Common myeloid progenitor, CD34-positive (primary cell): ENCODE data around the gene DOK5.
"Not testable (repeated sequence)": the region's sequence is repeated elsewhere in the genome, so short reads cannot be mapped to it uniquely, and the experiment has no call there.

Experiments
- CTCF ChIA-PET: fragments of 350-600 bp; sonication (Branson Sonifier 250); formaldehyde crosslinking; loops from one replicate; lab custom pipeline; 2021; ENCODE audit warnings: antibody characterized with exemption; lab: Charles Lee
- POLR2A ChIA-PET: fragments of 350-600 bp; sonication (Branson Sonifier 250); formaldehyde crosslinking; loops from one replicate; lab custom pipeline; 2021; ENCODE audit warnings: antibody characterized with exemption; lab: Charles Lee
- DNase-seq, 3 donors: peaks; one replicate each; pipeline versions ENCODE4 v3.0.0 to v3.0.0-alpha.2; 2013
- H3K27ac ChIP-seq, 2 experiments: 1 replicate in 1 of 2; 2 replicates in 1 of 2; pipeline ENCODE4 v1.7.0; 2013; ENCODE audit warnings: inconsistent platforms in 2 of 2, low read length in 2 of 2, mild to moderate bottlenecking in 2 of 2, low read depth in 1 of 2, moderate library complexity in 1 of 2; ENCODE audit not compliant: severe bottlenecking in 2 of 2, insufficient read depth in 1 of 2, poor library complexity in 1 of 2
- H3K27me3 ChIP-seq, 5 experiments: replicated peaks in 2 of 5; 1 replicate in 3 of 5; 2 replicates in 2 of 5; pipeline versions ENCODE4 v1.6.1 to v1.7.0; 2013; ENCODE audit warnings: low read length in 4 of 5, mild to moderate bottlenecking in 2 of 5, moderate library complexity in 2 of 5, inconsistent platforms in 1 of 5; ENCODE audit not compliant: insufficient read depth in 5 of 5, control insufficient read depth in 4 of 5
- H3K36me3 ChIP-seq, 4 experiments: 1 replicate in 2 of 4; 2 replicates in 2 of 4; pipeline versions ENCODE4 v1.6.1 to v1.7.0; 2013; ENCODE audit warnings: low read length in 3 of 4, control low read depth in 1 of 4, mild to moderate bottlenecking in 1 of 4; ENCODE audit not compliant: control insufficient read depth in 4 of 4, insufficient read depth in 4 of 4
- H3K4me1 ChIP-seq, 4 experiments: 1 replicate in 3 of 4; 2 replicates in 1 of 4; pipeline versions ENCODE4 v1.6.1 to v1.7.1; 2013; ENCODE audit warnings: low read length in 3 of 4, mild to moderate bottlenecking in 3 of 4, control low read depth in 1 of 4, inconsistent platforms in 1 of 4, moderate library complexity in 1 of 4; ENCODE audit not compliant: control insufficient read depth in 4 of 4, insufficient read depth in 4 of 4; ENCODE audit errors: control extremely low read depth in 1 of 4
- H3K4me3 ChIP-seq, 7 experiments: 1 replicate in 4 of 7; 2 replicates in 3 of 7; pipeline versions ENCODE4 v1.5.1 to v1.7.0; 2013; ENCODE audit warnings: mild to moderate bottlenecking in 7 of 7, low read length in 6 of 7, moderate library complexity in 6 of 7, inconsistent platforms in 2 of 7, low read depth in 2 of 7, control low read depth in 1 of 7; ENCODE audit not compliant: insufficient read depth in 4 of 7, control insufficient read depth in 1 of 7; ENCODE audit errors: extremely low read depth in 1 of 7
- H3K9me3 ChIP-seq, 5 experiments: 1 replicate in 4 of 5; 2 replicates in 1 of 5; pipeline versions ENCODE4 v1.6.1 to v1.7.1; 2013; ENCODE audit warnings: low read length in 4 of 5, mild to moderate bottlenecking in 2 of 5, inconsistent platforms in 1 of 5, low read depth in 1 of 5, moderate library complexity in 1 of 5; ENCODE audit not compliant: control insufficient read depth in 4 of 5, insufficient read depth in 2 of 5; ENCODE audit errors: control extremely low read depth in 1 of 5
- WGBS: methylation state at CpG from one replicate; pipeline ENCODE4 v1.1.5; 2013; ENCODE audit not compliant: insufficient coverage; 5-methylcytosine and 5-hydroxymethylcytosine counted together

DOK5 gene

GRCh38 chr20:54435015-54435414, 40.4 kb upstream of the DOK5 start:
- H3K9me3 ChIP-seq, result no peaks in the 10 kb centered on the region
- no peak for DNase-seq
- 97% methylated on average over 3 of the region's 3 CpGs for WGBS
- H3K4me1 ChIP-seq, result no peaks in the 10 kb centered on the region
- no peaks in the 10 kb centered on the region for H3K27me3 ChIP-seq
- no peak overlapping the region for H3K27ac ChIP-seq
- H3K36me3 ChIP-seq, result no peaks in the 10 kb centered on the region
- H3K4me3 ChIP-seq, result no peak overlapping the region
- ChIA-PET CTCF (no interaction called here), POLR2A (no interaction called here)

- H3K4me3 ChIP-seq, DNase-seq, H3K9me3 ChIP-seq, H3K36me3 ChIP-seq, H3K27me3 ChIP-seq, CTCF ChIA-PET, POLR2A ChIA-PET, H3K27ac ChIP-seq, H3K4me1 ChIP-seq: not testable (repeated sequence)
- WGBS, result 100% methylated on average over 4 of the region's 8 CpGs
Measured at GRCh38 chr20:54436410-54436809, 39.0 kb upstream of the DOK5 start.

- POLR2A ChIA-PET, result no interaction called here
- H3K27me3 ChIP-seq, result peaks cover 0 to 2% (median 0%) of the 10 kb centered on the region in 5 experiments
- H3K4me1 ChIP-seq, result no peaks in the 10 kb centered on the region
- DNase-seq, result no peak
- H3K36me3 ChIP-seq, result no peaks in the 10 kb centered on the region
- peaks cover 0 to 1% (median 0%) of the 10 kb centered on the region in 5 experiments for H3K9me3 ChIP-seq
- no peak overlapping the region for H3K4me3 ChIP-seq
- whole genome bisulfite sequencing, result 97% methylated on average over 5 of the region's 5 CpGs
- CTCF ChIA-PET, result no interaction called here
- H3K27ac ChIP-seq, result no peak overlapping the region
Measured at GRCh38 chr20:54438166-54438565, 37.2 kb upstream of the DOK5 start.

DNA sequence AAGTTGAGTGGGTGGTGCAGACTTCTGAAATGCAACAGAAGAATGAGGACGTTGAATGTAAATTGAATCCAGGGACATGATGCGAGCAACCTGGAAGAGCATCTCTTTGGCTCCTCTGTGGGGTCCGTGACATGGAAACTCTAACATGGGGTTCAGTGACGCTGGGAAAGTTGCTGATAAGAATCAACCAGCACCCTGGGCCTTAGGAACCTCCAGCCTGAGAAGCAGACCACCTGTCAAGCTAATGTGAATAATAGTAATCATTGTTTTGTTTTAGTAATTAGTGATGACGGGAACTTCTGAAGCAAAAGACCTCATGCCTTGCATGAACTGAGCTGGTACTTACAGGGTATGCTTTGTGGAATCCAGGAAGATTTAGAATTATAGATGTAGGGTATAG, 25.2 kb upstream of the DOK5 start:
- CTCF ChIA-PET, result no interaction called here
- H3K27ac ChIP-seq, result no peak overlapping the region
- H3K9me3 ChIP-seq, result peaks cover 0 to 4% (median 0%) of the 10 kb centered on the region in 5 experiments
- H3K4me1 ChIP-seq, result no peaks in the 10 kb centered on the region
- WGBS, result 86% methylated on average over 5 of the region's 5 CpGs
- no peaks in the 10 kb centered on the region for H3K36me3 ChIP-seq
- POLR2A ChIA-PET, result no interaction called here
- no peak for DNase-seq
- H3K4me3 ChIP-seq, result no peak overlapping the region
- H3K27me3 ChIP-seq, result peaks cover 0 to 9% (median 2%) of the 10 kb centered on the region in 5 experiments

DNA sequence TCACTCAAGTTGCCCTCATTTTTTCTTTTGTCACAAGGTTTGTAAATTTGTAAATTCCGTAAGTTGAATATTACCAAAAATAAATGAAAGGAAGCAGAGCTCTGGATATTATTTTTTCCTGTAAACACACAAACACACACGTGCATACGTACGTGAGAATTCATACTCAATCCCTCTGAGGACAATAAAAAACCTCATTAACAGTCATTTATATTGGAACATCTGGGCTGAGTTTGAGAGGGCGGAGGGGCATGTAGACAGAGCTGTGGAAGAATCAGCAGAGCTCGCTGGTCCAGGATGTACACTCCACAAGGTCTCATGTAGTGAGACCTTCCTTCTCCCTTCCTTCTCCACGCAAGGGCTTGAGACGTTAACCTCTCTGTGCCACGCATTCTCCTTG, 24.2 kb upstream of the DOK5 start:
- Histone ChIP-seq H3K27me3 (peaks cover 0 to 9% (median 0%) of the 10 kb centered on the region in 5 experiments), H3K36me3 (no peaks in the 10 kb centered on the region), H3K4me1 (no peaks in the 10 kb centered on the region), H3K27ac (no peak overlapping the region), H3K4me3 (no peak overlapping the region), H3K9me3 (peaks cover 0 to 4% (median 0%) of the 10 kb centered on the region in 5 experiments)
- ChIA-PET CTCF (no interaction called here), POLR2A (no interaction called here)
- 94% methylated on average over 3 of the region's 9 CpGs for WGBS
- no peak for DNase-seq

GRCh38 chr20:54452277-54452676, 23.1 kb upstream of the DOK5 start:
- CTCF ChIA-PET, result no interaction called here
- peaks cover 0 to 7% (median 0%) of the 10 kb centered on the region in 5 experiments for H3K27me3 ChIP-seq
- 92% methylated on average over 10 of the region's 12 CpGs for WGBS
- no peaks in the 10 kb centered on the region for H3K4me1 ChIP-seq
- H3K36me3 ChIP-seq, result no peaks in the 10 kb centered on the region
- no peak for DNase-seq
- H3K9me3 ChIP-seq, result peaks cover 0 to 4% (median 0%) of the 10 kb centered on the region in 5 experiments
- no peak overlapping the region for H3K27ac ChIP-seq
- POLR2A ChIA-PET, result no interaction called here
- H3K4me3 ChIP-seq, result no peak overlapping the region

DNA sequence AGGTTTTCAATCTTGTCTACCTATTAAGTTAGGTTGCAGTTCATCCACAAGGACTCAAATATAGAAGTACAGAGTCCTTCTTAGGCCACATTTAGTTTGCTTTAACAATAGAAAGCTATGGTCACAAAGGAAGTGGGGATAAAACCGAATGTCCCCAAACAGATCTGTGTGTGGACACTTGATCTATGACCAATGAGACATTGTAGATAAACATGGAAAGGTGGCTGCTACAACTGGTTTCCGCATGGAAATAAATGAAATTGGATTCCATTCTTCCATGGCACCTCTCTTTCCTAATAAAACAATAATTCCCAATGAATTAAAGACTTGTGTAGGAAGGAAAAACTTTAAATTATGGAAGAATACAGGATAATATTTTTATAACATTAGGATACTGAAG, 20.4 kb upstream of the DOK5 start:
- H3K9me3 ChIP-seq, result peaks cover 0 to 4% (median 0%) of the 10 kb centered on the region in 5 experiments
- no peak for DNase-seq
- CTCF ChIA-PET, result no interaction called here
- 83% methylated on average over 1 of the region's 2 CpGs for WGBS
- no peaks in the 10 kb centered on the region for H3K36me3 ChIP-seq
- no peak overlapping the region for H3K4me3 ChIP-seq
- POLR2A ChIA-PET, result no interaction called here
- no peaks in the 10 kb centered on the region for H3K4me1 ChIP-seq
- H3K27ac ChIP-seq, result no peak overlapping the region
- peaks cover 0 to 2% (median 0%) of the 10 kb centered on the region in 5 experiments for H3K27me3 ChIP-seq
